DMS79 treated with DMSO at 0.1 percent for 48 hours (cell line): ENCODE results near the gene KRTAP4-6.
"Not testable (repeated sequence)": the region's sequence is repeated elsewhere in the genome, so short reads cannot be mapped to it uniquely, and the experiment has no call there.

ENCODE experiments used
- DNase-seq: peaks from one replicate; lab custom pipeline; 2025; lab: John Stamatoyannopoulos, UW

The KRTAP4-6 gene

DNA sequence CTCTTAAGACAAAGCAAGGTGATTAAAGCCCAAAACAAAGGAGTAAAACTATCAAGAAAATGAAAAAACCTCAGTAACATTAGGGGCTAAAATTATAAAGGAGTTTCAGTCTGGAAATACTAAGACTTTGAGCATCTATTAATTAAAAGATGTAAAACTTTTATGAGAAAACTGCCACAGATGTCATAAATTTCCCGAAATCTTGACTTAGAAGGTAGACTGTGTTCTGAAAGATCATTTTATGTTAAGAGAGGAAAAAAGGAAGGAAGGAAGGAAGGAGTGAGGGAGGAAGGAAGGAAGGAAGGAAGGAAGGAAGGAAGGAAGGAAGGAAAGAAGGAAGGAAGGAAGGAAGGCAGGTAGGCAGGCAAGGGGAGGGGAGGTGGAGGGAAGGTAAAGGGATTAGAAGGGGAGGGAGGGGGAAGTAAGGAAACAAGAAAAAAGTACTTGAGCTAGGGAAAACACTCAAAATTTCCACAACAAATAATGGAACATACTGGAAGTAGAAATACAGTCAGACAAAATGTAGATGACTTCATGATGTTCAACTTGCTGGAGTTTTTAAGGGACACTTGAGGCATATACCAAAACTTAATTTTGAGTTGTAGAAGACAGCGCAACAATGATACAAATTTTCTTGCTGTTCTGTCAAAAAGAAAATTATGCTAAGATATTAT is 7.3 kb upstream of the KRTAP4-6 start:
- no peak for DNase-seq

DNA sequence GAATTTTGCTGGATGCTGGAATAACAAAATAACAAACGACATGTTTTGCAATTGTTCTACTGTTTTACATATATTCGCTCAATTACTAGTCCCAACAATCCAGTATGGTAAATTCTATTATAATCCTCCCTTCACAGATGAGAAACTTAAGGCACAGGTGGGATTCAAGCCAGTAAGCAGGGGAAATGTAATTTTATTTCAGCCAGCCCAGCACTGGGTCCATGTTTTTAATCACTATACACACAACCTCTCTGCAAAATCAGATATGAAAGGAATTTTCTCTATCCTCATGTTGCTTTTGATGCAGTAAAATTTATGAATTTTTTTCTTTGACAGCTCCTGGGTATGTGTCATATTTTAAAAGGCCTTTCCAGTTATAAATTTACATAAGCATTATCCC is 4.9 kb upstream of the KRTAP4-6 start:
- DNase-seq: no peak

DNA sequence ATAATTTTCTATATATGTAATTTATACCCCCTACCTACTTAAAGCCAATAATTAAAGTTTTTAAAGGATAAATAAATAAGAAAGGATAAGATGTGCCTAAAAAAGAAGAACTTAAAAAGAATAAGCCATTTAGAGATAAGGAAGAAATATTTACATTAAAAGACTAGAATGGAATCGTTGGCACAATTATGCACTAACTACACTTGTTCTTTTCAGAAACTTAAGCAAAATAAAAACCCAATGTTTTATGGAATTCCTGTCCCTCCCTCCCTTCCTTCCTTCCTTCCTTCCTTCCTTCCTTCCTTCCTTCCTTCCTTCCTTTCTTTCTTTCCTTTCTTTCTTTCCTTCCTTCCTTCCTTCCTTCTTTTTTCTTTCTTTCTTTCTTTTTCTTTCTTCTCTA is 4.5 kb upstream of the KRTAP4-6 start:
- DNase-seq: no peak

DNA sequence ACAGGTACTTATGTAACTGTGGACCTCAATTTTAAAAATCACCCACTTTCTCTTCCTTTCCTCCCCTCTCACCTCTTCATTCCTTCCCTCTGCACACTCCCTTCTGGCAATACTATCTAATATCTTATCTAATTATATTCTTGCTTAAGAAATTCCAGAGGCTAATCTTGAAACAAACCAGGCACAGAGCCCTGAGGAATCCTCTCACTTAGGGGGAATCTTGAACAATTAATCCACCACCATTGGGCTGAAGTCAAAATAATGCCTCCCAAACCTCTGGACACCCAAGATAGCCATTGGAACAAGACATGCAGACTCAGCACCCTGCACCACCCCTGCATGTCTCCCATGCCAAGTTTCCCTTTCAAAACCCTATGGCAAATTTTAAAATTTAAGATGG is 1.0 kb upstream of the KRTAP4-6 start:
- DNase-seq: no peak

DNA sequence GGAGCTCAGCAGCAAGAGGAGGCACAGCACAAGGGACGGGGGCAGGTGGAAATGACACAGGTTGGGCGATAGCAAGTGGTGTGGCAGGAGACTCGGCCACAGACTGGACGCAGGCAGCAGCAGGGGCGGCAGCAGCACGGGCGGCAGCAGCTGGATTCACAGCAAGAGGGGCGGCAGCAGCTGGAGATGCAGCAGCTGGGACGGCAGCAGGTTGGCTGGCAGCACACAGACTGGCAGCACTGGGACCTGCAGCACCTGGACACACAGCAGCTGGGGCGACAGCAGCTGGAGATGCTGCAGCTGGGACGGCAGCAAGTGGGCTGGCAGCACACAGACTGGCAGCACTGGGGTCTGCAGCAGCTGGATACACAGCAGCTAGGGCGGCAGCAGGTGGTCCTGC is 479 bp downstream of the KRTAP4-6 start:
- DNase-seq: not testable (repeated sequence)

DNA sequence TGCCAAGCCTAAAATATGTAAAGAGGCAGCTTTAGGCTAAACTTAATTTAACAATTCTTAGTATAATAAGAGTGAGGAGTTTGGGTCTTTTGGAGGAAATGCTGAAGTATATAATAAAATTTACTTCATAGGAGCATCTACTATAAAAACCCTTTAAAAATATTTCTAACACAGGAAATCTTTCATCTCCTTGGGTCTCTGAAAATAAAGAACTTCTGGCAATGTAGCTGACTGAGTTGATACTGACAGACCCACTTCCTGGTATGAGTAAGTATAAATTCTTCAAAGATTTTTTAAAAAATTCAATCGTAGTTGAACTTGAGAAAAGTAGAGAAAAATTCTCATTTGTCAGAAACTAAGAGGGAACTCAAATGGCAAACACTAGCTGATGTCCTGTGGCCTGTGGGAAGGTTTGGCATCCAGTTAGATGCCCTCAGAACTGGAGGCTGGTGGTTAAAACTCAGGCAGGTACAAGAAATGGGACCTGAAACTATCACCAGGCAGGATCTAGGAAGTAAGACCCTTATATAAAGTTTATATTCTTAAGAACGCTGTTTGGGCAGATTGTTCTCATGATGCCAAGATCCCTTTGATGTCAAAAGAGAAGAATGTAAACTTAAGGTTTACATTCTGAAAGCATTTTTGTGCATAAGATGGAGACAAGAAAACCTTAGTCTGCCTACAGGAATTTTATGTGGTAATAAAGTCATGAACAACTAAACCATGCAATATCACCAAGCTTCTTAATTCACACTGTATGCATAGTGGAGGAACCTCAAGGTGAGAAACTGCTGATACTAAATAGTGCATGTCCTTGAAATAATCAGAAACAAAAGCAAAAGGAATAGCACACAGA is 6.2 kb downstream of the KRTAP4-6 start:
- DNase-seq: no peak

DNA sequence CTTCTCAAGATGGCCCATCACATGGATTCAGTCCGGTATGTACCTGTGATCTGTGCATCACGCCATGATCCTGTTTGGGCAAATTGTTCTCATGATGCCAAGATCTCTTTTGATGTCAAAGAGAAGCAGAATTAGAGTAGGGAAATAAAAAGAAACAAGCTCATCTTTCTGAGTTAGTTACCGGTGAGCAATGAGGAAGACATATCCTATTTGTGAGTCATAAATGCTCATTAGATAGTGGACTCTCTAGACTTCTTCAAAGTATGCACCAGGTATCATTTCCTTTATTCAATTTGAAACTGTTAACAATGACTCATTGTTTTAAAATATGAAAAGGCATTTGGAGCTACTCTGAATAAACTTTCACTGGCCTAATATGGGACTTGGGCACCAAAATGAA is 8.4 kb downstream of the KRTAP4-6 start:
- DNase-seq: no peak

DNA sequence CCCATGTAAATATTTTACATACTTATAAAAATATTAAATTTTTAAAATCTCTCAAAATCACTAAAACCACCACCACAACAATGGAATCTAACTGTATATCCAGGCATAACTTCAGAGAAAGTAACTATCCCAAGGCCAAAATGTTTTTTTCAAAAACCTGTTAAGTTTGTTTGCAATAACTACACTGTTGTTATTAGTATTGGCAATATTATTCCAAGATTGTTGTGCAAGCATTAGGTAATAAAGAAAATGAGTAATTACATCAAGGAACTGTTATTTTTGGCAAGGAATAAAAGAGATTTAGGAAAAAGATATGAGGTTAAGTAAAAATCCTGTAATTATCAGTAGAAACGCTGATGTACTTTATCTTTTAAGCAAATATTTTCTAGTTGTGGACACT is 13.0 kb downstream of the KRTAP4-6 start:
- no peak for DNase-seq

DNA sequence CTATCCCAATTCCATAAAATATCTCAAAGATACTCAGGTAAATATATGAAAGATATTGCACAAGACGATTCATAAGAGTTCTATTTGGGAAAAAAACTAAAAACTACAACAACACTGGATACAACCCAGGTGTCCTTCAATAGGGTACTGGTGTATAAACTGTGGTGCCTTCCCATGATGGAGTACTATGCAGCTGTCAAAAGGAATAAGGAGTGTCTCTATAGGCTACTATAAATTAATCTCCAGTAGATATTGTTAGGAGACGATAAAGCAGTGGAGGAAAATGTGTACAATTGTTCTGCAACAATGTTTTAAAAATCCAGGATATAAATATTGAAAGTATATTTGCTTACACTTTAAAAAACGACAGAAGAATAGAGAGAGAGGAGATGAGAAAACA is 13.9 kb downstream of the KRTAP4-6 start:
- no peak for DNase-seq

DNA sequence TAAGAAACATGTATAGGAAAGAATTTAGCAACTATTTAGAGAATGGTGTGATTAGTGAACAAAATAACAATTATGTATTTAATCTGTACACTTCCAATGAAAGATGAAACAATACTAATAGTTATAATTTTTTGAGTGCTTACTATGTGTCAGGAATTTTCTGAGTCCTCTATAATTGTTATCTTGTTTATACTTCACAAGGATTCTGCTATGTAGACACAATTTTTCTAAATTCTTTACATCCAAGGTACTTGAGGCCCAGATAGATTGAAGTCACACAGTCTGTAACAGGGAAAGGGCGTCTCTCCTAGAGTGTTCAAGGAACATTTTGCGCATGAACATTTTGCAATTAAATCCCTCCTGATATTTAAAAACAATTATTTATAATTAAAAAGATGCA is 15.3 kb downstream of the KRTAP4-6 start:
- no peak for DNase-seq

DNA sequence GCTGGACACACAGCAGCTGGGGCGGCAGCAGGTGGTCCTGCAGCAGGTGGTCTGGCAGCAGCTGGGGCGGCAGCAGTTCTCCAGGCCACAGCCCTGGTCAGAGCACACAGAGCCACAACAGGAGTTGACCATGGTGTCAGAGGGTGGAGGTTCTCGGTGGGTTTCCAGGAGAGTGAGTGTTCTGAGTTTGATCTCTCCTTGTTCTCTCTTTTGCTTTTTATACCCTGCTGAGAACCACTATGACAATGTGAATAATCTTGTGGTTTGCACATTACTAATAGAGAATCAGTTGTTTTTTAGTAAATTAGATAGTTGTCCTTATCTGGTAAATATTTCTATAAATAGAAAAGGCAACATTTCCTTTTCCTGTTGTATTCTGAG is 16.4 kb downstream of the KRTAP4-6 start, which contains the start of gene KRTAP4-12:
Gene KRTAP4-12 (minus strand): TSS at position 192 of the 381 bp plus-strand sequence. CDS start 60 bp downstream, at position 132.
- DNase-seq: not testable (repeated sequence)

DNA sequence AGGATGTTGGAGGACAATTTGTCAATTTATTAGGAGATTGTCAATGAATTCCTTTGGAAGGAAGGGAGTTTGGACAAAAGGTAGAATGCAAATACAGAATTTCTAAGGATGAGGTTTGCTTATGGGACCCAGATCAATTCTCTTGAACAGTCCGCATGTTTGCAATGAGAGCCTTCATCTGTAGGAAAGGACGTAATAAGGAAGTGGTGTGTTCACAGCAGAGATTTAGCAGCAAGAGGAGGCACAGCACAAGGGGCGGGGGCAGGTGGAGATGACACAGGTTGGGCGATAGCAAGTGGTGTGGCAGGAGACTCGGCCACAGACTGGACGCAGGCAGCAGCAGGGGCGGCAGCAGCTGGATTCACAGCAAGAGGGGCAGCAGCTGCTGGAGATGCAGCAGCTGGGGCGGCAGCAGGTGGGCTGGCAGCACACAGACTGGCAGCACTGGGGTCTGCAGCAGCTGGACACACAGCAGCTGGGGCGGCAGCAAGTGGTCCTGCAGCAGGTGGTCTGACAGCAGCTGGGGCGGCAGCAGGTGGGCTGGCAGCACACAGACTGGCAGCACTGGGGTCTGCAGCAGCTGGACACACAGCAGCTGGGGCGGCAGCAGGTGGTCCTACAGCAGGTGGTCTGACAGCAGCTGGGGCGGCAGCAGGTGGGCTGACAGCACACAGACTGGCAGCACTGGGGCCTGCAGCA is 16.9 kb downstream of the KRTAP4-6 start:
- not testable (repeated sequence) for DNase-seq

DNA sequence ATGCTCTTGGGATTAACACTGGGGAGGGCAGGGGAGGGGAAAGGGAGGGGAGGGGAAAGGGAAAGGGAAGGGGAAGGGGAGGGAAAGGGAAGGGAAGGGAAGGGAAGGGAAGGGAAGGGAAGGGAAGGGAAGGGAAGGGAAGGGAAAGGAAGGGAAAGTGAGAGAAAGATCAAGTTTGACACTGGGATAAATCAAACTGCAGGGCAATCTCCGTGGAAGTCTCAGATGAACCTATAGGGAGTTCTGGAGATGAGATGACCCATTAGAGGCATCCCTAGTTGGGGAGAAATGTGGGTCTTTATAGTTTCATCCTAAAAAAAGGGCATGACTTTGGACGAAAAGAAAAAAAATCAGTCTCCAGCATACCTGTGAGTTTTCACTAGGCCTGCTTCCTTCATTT is 18.6 kb downstream of the KRTAP4-6 start:
- no peak for DNase-seq

DNA sequence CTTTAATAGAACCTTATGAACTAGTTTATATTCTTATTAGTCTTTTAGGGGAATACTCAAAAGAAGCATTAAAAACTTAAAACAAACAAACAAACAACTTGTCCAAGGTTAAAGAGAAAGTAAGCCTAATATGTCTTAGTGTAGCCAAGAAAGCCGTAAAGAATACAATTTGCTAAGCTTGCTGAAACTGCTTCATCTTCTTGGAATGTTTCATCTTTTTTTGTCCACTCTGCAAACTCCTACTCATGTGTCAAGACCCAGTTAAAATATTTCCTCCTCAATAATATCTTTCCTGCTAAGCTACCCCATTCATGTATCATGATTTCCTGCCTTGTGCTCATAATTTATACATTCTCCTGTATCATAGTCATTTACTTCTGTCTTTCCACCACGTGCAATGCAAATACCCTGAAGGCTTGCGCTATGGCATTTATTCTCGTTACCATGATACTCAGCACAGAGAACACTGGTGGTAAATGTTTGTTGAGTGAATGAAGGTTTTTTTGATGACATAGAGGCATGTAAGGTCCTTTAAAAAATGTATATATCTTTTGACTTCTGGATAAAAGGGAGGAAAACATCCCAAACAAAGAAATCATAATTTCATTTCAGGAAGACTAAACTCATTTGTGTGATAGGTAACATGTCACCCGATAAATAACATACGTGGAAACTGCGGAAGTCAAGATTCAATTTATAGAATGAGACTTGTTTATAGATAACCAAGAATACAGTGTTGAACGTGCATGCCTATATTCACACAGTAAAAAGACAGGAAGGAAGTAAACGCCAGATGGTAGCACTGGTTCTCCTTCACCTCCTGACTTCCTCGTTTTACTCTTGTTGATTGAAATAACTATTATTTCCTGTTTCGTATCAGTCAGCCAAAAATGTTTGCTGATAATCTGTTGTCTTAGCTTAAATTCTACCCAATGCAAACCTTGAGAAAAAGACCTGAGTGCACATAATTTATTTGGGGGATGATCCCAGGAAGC is 20.4 kb downstream of the KRTAP4-6 start:
- not testable (repeated sequence) for DNase-seq

DNA sequence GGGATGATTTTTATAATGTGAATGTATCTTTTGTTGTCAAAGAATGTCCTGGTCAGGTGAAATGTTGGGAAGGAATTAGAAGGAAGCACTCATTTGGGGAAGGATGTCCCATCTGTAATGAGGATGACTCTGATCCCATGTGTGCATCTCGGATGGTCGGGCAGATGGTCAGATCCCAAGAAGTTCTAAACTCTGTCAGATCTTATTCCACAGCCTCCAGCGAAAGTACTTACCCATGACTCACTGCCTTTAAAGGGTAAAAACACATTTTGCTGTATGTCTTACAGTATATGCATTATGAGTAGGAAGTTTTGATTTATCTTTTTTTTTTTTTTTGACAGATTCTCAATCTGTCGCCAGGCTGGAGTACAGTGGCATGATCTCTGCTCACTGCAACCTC is 21.6 kb downstream of the KRTAP4-6 start:
- DNase-seq: no peak

DNA sequence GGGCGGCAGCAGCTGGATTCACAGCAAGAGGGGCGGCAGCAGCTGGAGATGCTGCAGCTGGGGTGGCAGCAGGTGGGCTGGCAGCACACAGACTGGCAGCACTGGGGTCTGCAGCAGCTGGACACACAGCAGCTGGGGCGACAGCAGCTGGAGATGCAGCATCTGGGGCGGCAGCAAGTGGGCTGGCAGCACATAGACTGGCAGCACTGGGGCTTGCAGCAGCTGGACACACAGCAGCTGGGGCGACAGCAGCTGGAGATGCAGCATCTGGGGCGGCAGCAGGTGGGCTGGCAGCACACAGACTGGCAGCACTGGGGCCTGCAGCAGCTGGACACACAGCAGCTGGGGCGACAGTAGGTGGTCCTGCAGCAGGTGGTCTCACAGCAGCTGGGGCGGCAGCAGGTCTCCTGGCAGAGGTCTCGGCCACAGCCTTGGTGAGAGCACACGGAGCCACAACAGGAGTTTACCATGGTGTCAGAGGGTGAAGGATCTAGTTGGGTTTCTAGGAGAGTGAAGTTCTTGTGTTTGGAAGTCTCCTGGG is 22.4 kb downstream of the KRTAP4-6 start, which contains the start of gene KRTAP4-11:
Gene KRTAP4-11 (minus strand): TSS at position 528 of the 541 bp plus-strand sequence. CDS start 58 bp downstream, at position 470.
- not testable (repeated sequence) for DNase-seq

DNA sequence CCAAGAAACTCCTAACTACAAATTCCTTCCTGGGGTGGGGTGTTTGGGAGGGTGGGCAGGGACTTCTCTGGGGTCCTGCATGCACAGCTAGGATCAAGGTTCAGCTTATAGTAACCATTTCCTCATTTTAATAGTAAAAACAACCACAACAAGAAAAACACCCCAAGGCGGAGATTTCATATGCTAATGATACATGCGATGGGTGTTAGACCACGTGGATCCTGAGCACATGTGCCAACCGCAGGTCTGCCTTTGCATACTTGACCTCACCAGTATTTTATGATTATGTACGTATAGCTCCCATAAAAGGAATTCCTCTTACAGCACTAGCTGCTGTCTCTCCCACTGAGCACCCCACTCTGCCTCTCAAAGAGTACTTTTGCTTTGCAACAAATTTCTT is 24.0 kb downstream of the KRTAP4-6 start:
- DNase-seq: no peak

DNA sequence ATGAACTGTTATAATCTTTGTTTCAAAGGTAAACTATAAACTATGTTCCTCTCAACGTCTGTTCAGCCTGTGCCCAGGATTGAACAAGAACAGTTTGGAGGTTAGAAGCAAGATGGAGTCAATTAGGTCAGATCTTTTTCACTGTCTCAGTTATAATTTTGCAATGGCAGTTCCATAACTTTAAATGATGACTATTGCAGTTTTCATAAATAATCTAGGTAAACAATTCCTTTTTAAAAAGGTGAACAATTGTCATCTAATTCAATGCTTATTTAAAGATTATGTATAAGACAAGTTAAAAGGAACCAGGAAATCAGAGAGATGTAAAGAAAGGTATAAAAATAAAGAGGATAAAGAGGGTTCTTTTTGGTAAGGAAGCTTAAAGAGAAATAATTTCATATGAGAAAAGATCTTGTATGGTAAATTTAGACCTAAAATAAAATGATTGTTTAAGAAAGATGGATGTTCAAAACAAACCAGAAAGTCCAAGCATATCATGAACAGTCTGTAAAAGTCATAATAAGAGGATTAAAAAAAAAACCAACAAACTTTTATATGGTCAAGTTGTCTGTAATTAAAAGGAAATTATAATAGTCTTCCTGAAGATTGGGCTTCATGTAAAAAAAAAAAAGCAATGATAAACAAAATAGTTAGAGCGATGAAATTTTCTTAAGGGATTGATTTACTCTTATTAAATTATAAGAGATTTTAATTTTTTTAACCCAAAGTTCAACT is 29.0 kb downstream of the KRTAP4-6 start:
- DNase-seq: no peak

DNA sequence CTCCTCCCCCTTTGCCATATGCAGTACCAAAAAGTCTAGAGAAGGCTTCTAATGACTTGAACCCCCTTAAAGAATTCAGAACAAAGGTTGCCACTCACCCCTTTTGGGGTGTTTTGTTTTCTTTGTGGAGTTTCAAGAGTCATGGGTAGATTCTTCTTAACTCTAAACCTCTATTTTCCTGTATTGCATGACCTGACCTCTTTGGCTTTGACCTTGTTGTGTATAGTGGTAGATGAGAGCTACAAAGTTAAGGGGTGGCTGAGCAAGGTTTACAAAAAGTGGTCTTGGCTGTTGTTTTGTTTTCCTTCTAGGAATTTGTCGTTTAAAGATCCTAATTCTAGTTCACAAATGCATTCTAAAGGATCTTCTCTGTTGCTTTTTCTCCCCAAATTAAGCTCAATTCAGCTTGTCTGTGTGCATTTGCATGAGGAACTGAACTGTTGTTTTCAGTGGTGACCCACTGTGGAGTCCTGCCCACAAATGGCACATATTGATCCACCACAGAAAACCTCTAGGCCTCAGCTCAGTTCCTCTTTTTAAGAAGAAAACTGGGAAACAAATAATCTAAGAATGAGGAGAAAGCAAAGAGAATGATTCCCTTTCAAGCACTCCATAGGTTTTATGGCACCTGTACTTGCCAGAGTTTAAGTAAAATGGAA is 31.5 kb downstream of the KRTAP4-6 start:
- not testable (repeated sequence) for DNase-seq

DNA sequence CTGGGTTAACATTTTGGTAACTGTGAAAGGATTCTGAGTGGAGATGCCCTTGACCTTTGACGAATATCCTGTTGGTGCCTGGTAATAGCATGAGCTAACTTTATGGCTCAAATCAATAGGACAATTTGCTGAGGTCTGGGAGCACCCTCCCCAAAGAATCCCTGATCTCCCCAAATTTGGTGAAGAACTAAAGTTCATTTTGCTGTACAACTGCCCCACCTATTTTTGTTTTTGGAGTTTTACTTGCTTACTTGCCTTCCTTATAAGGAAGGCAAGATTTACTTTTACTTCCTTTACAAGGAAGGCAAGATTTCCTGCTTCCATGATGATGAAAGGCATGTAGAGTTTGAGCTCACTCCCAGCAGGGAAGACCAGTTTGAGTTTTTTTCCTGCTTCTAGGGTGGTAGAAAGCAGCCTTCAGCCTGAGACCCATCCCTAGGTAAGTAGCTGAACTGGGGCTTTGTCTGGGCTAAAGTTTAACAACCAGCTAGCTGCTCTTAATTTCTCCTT is 32.3 kb downstream of the KRTAP4-6 start:
- no peak for DNase-seq
